Measurements from ENCODE around the gene FAM234B. TPM values are rescaled to one million over a fixed set of nuclear protein-coding genes. Genes with fewer than 3 reads are reported as not detected.
A peak's percentile ranks its signal among the peaks of the same experiment; 100 is the strongest.

Gene FAM234B
- total RNA-seq, 4 donors from 2014 or later, result 15.7 to 23.2 (median 19.3) TPM

DNA sequence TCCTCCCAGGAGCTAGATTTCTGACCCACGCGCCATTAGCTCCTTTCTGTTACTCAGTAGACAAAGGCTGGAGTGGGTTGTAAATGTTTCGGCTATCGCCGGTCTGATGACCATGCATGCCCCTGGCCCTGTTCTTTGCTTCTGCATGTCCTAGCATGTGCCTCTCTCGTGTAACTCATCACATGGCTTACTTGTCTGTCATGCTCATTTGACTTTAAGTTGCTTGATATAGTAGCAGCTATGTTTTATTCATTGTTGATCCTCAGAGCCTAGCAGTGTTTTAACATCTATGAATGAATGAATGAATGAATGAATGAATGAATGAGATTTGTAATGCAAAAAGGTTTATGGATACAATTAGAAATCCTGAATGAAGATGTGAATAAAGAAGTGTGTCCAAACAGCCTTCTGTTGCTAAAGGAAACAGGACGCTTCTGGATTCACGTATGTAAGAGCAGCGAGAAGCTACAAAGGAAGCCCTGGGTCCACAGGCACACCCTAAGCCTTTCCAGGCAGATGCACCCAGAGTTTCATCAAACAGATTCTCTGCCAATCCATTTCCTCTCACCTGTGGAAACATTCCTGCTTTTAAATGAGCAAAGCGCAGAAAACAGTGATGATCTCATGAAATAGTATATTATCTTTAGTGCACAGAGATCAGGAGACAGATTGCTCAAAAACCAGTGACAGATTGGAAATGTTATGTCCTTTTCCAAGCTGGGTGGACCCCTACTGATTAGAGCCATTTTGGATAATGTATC lies 55.8 kb downstream of the FAM234B start:
- WGBS, 2 donors, result 87 to 88% methylated on average over 10 of the region's 10 CpGs
- intact Hi-C loops (cut with DNase I), result loop anchor here (5.0 to 10.0 kb wide), 2 partner anchors 112 to 185 kb away; no protein-coding TSS in a partner anchor
- Histone ChIP-seq H3K4me1 (peaks cover 45 to 65% of the 10 kb centered on the region in 2 donors), H3K27me3 (no peaks in the 10 kb centered on the region), H3K36me3 (no peaks in the 10 kb centered on the region), H3K27ac (peak overlapping the region; percentile 91 to 99 (median 93)), H3K4me3 (replicated peaks in 1 of 3) (no peak overlapping the region), H3K9me3 (no peaks in the 10 kb centered on the region)
- TF ChIP-seq CTCF (IDR thresholded peaks at IDR 0.05) (no peak), POLR2A (IDR thresholded peaks at IDR 0.05) (no peak)
- no peak for DNase-seq

- Histone ChIP-seq H3K4me1 (peaks cover 45 to 65% of the 10 kb centered on the region in 2 donors), H3K27ac (peak overlapping the region; percentile 91 to 99 (median 93)), H3K4me3 (replicated peaks in 1 of 3) (no peak overlapping the region), H3K27me3 (no peaks in the 10 kb centered on the region), H3K36me3 (no peaks in the 10 kb centered on the region), H3K9me3 (no peaks in the 10 kb centered on the region)
- WGBS, 2 donors, result 31 to 41% methylated on average over 6 of the region's 6 CpGs
- DNase-seq, result no peak
- intact Hi-C loops (cut with DNase I), result no loop called here
- no peak for TF ChIP-seq POLR2A (IDR thresholded peaks at IDR 0.05)
- TF ChIP-seq CTCF (IDR thresholded peaks at IDR 0.05), result no peak
Measured at GRCh38 chr12:13100605-13100881, 56.4 kb downstream of the FAM234B start.

DNA sequence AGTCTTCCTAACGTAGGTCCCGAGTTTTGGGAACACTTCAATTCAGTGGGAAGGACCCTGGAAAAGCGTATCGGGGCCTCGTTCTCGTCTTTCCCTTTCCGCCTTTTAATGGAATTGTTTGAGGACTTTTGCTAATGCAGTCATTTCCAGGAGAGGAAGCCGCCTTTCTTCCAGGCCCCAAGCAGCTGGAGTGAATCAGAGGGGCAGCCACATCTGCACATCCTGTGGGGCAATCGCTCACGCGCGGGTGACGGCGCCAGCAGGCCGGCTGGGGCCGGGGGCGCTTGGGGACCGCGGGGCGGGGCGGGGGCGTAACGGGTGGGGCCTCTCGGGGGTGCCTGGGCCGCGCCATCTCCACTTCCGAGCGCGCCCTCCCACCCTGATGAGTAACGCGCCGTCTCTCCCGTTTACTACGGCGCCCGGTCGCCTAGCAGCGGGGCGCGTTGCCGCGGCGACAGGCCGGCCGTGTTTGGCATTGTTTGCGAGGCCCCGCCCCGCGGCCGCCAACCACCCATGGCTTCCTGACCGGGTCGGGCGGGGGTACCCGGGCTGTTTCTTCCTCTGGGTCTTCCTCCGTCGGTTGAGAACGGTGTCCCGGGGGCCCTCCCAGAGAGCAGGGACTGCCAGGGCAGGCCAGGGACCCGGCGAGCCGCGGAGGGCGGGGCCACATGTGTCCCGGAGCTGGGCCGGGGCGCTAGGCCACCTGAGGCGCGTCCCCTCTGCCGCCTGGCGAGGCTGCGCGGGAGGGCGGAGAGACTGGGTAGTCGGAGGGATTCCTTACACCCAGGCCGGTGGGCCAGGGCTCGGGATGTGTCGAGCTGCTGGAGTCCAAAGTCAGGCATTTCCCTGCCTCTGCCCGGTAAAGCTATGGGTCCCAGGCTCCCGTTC lies 56.9 kb downstream of the FAM234B start:
- TF ChIP-seq CTCF (IDR thresholded peaks at IDR 0.05) (peak in 1 of 6 experiments; percentile 10), POLR2A (IDR thresholded peaks at IDR 0.05) (peak; percentile 28 to 84)
- H3K27ac ChIP-seq, result peak overlapping the region; percentile 91 to 99 (median 93)
- H3K9me3 ChIP-seq, result no peaks in the 10 kb centered on the region
- no peaks in the 10 kb centered on the region for H3K36me3 ChIP-seq
- DNase-seq, result peak; percentile 94
- 16 to 47% methylated on average over 8 to 17 of the region's 79 CpGs for WGBS, 2 donors
- peak overlapping the region in 2 of 3 donors; percentile 8 to 45 for H3K4me3 ChIP-seq (replicated peaks in 1 of 3)
- H3K4me1 ChIP-seq, result peaks cover 45 to 65% of the 10 kb centered on the region in 2 donors
- no peaks in the 10 kb centered on the region for H3K27me3 ChIP-seq
- intact Hi-C loops (cut with DNase I), result no loop called here

GRCh38 chr12:13101821-13102375 lies 57.7 kb downstream of the FAM234B start:
- no peaks in the 10 kb centered on the region for H3K27me3 ChIP-seq
- no peaks in the 10 kb centered on the region for H3K9me3 ChIP-seq
- DNase-seq, result peak; percentile 45
- peak overlapping the region; percentile 91 to 99 (median 93) for H3K27ac ChIP-seq
- TF ChIP-seq POLR2A (IDR thresholded peaks at IDR 0.05) (peak in 1 of 2 donors; percentile 2), CTCF (IDR thresholded peaks at IDR 0.05) (no peak)
- intact Hi-C loops (cut with DNase I), result no loop called here
- no peaks in the 10 kb centered on the region for H3K36me3 ChIP-seq
- WGBS, 2 donors, result 48 to 57% methylated on average over 10 of the region's 10 CpGs
- H3K4me3 ChIP-seq (replicated peaks in 1 of 3), result peak overlapping the region in 2 of 3 donors; percentile 8 to 45
- peaks cover 45 to 65% of the 10 kb centered on the region in 2 donors for H3K4me1 ChIP-seq
